NCI-H774 (cell line): Measurements from ENCODE around the gene ARID2.

ENCODE experiments used
- DNase-seq: peaks from one replicate; lab custom pipeline; 2025; lab: John Stamatoyannopoulos, UW

ARID2 gene

GRCh38 chr12:45939759-45940158, 210.3 kb downstream of the ARID2 start:
- no peak for DNase-seq

GRCh38 chr12:45944771-45945170, 215.3 kb downstream of the ARID2 start:
- DNase-seq, result no peak

- no peak for DNase-seq
Measured at GRCh38 chr12:45946435-45946834, 216.9 kb downstream of the ARID2 start.

- DNase-seq, result no peak
Measured at GRCh38 chr12:45948546-45948945, 219.0 kb downstream of the ARID2 start.
